NCI-H2081 treated with DMSO at 0.1 percent for 48 hours (cell line): Measurements from ENCODE around the gene RBM47.
"Not testable (repeated sequence)": the region's sequence is repeated elsewhere in the genome, so short reads cannot be mapped to it uniquely, and the experiment has no call there.

Source experiments
- DNase-seq: peaks from one replicate; lab custom pipeline; 2025; lab: John Stamatoyannopoulos, UW

RBM47 gene

GRCh38 chr4:40441430-40441829 is 188.2 kb downstream of the RBM47 start:
- DNase-seq, result no peak

GRCh38 chr4:40439519-40439918 is 190.1 kb downstream of the RBM47 start:
- no peak for DNase-seq

GRCh38 chr4:40438384-40439026 is 191.2 kb downstream of the RBM47 start:
- DNase-seq, result no peak

DNA sequence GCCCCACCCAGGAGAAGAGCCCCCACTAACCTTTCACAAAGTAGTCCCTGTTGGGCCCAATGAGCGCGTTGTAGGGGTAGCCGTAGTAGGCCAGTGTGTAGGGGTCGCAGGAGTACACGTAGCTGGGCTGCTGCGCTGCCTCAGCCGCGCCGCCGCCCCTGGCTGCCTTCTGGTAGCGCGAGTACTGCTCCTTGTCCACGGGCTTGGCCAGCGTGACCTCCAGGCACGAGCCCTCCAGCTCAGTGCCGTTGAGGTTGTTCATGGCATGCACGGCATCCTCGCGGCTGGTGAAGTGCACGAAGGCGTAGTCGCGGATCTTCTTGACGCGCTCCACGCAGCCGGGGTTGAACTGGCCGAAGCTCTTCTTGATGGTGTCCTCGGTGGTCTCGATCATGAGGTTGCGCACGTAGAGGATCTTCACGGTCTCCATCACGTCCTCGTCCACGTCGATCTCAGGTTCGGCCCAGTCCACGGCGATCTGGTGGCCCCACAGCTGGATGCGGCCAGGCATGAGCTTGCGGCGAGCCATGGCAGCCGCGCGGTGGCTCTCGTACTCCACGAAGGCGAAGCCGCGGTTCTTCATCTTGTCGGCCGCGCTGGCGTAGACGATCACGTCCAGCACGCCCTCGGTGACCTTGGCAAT is 191.8 kb downstream of the RBM47 start:
- no peak for DNase-seq

GRCh38 chr4:40435306-40435705 is 194.4 kb downstream of the RBM47 start:
- not testable (repeated sequence) for DNase-seq

DNA sequence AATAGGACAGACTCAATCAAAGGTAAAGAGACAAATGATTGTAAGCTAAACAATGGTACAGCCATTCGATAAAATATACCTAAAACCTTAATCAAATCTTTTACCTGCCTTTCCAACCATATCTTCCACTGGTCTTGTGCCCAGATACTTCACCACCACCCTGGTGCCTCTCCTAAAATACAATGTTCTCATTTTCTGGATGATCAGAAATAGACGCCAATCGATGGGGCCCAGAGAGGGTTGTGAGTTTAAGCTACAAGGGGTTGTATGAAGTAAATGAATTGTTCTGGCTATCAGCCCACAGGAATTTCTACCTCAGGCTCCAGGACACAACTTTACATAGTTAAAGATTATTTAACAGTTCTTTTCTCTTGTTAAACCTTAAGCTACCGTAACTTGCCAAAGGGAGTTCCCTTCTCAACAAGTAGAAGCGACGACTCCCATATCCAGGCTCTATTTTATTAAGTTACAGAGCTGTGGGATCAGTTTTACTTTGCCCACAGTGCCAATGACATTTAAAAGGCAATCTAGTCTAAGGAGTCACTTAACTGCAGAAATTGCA is 195.5 kb downstream of the RBM47 start:
- DNase-seq, result no peak

DNA sequence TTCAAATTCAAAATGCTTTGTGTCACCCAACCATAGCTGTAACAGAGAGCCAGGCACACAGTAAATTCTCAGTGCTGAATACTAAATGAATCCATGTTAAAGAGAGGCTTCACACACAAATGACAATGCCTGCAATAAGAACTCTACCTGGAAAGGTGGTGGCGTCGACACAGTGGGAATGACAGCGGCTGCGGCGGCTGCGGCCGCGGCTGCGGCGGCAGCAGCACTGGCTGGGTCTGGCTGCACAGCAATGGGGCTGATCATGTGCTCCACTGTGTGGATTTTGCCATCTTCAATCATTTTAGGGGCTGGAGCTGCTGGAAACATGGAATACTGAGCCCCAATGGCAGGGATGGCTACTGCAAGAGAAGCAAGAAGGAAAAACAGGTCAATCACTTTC is 197.2 kb downstream of the RBM47 start:
- DNase-seq, result no peak

- not testable (repeated sequence) for DNase-seq
These were observed 201.8 kb downstream of the RBM47 start for GRCh38 chr4:40427871-40428270.

- no peak for DNase-seq
These were observed 202.5 kb downstream of the RBM47 start for GRCh38 chr4:40427128-40427527.

GRCh38 chr4:40425799-40426574 is 203.7 kb downstream of the RBM47 start:
- DNase-seq, result no peak

- no peak for DNase-seq
These were observed 205.9 kb downstream of the RBM47 start for GRCh38 chr4:40423735-40424134.

GRCh38 chr4:40421839-40422708 is 207.6 kb downstream of the RBM47 start:
- DNase-seq, result no peak

DNA sequence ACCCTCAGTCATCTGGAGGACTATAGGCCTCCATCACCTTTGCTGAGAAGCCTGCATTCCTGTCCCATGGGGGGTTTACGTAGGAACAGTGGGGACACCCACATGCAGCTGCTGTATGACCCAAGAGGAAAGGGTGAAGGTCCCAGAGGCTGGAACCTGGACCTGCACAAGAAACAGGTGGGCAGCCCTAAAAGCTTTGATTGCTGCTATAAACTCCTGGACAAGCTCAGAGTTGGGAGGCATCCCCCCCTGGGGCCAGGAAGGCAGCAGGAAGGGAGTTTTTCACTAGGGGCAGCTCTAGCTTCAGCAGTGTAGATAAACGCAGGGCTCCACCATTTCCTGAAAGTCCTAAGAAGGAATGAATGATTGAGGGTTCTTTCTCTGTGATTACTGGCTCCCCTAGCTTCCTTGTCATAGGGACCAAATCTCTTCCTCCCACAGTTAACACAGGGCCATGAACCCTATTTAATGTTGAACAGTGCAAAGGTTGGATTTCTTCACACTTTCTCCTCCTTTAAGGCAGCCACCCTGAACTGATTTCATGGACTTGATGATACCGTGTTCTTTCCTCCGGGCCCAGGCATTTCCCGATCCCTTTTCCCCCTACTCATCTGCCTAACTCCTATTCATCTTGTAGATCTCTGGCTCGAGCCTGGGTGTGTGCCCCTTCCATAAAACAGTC is 210.3 kb downstream of the RBM47 start:
- DNase-seq, result no peak

- no peak for DNase-seq
These were observed 211.0 kb downstream of the RBM47 start for GRCh38 chr4:40418430-40419230.

GRCh38 chr4:40417941-40418340 is 211.7 kb downstream of the RBM47 start:
- DNase-seq, result no peak

DNA sequence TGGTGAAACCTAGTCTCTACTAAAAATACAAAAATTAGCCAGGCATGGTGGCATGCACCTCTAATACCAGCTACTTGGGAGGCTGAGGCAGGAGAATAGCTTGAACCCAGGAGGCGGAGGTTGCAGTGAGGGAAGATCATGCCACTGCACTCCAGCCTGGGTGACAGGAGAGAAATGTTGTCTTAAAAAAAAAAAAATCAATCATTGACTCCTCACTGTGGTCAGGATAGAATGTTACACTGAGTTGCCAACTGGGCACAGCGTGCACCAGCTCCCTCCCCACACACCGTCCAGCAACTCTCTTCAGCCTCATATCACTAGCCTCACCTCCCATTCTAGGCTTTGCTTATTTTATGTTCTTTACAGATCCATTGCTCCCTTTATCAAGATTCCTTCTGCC is 215.0 kb downstream of the RBM47 start:
- no peak for DNase-seq

GRCh38 chr4:40412866-40413795 is 216.5 kb downstream of the RBM47 start:
- no peak for DNase-seq

DNA sequence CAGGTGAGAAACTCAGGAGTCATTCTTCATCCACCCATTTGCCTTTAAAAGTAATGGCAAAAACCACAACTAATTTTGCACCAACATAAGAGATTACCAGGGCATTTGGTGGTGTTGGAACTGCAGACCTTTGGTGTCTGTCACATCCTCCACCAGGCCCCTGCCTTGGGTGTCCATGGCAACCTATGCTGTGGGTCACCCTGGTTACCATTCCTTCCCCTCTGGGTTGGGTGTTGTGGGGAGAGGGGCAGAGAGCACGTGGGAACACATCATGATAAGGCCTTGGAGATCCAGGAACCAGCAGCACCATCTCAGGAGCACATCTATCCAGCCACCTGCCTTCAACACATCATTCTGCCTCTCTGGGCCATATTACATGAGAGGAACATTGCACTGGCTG is 217.3 kb downstream of the RBM47 start:
- DNase-seq, result no peak

DNA sequence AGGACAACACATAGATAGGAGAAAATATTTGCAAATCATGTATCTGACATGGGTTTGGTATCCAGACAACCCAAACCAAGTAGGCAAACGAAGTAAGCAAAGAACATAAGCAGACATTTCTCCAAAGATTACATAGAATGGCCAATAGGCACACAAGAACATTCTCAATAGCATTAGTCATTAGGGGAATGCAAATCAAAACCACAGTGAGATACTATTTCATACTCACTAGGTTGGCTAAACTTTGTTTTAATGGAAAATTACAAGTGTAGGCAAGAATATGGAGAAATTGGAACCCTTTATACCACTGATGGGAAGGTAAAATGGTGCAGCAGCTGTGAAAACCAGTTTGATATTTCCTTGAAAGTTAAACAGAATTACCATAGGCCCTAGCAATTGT is 219.8 kb downstream of the RBM47 start:
- DNase-seq, result no peak
